Thymus (tissue), 11 donors: ENCODE results near the gene KLHL6. TPM values are rescaled to one million over a fixed set of nuclear protein-coding genes. Genes with fewer than 3 reads are reported as not detected.
"Not testable (repeated sequence)": the region's sequence is repeated elsewhere in the genome, so short reads cannot be mapped to it uniquely, and the experiment has no call there.

Source experiments
- DNase-seq, 9 donors: peaks; one replicate each; pipeline ENCODE4 v3.0.0-alpha.2; 2013; ENCODE audit warnings: low spot score in 9 of 9, low read depth in 6 of 9, missing footprints in 1 of 9
- H3K27ac ChIP-seq, 2 donors: one replicate each; pipeline ENCODE4 v1.5.1; 2013; ENCODE audit warnings: control low read depth in 1 of 2, low read depth in 1 of 2, low read length in 1 of 2, mild to moderate bottlenecking in 1 of 2, moderate library complexity in 1 of 2
- H3K27me3 ChIP-seq, 2 donors: one replicate each; pipeline ENCODE4 v1.5.1; 2013; ENCODE audit warnings: low read length in 1 of 2; ENCODE audit not compliant: control insufficient read depth in 2 of 2, insufficient read depth in 1 of 2
- H3K36me3 ChIP-seq, 2 donors: one replicate each; pipeline ENCODE4 v1.5.1; 2013; ENCODE audit warnings: low read length in 1 of 2, mild to moderate bottlenecking in 1 of 2, moderate library complexity in 1 of 2; ENCODE audit not compliant: control insufficient read depth in 2 of 2, insufficient read depth in 2 of 2
- H3K4me1 ChIP-seq, 2 donors: one replicate each; pipeline ENCODE4 v1.5.1; 2013; ENCODE audit warnings: low read length in 2 of 2; ENCODE audit not compliant: control insufficient read depth in 2 of 2, insufficient read depth in 2 of 2
- H3K4me3 ChIP-seq, 2 donors: one replicate each; pipeline ENCODE4 v1.5.1; 2013; ENCODE audit warnings: low read length in 2 of 2, control low read depth in 1 of 2, mild to moderate bottlenecking in 1 of 2
- H3K9me3 ChIP-seq, 2 donors: one replicate each; pipeline ENCODE4 v1.5.1; 2013; ENCODE audit warnings: low read length in 1 of 2, mild to moderate bottlenecking in 1 of 2; ENCODE audit not compliant: control insufficient read depth in 2 of 2, insufficient read depth in 1 of 2
- WGBS: extraction: QIAGEN DNeasy Blood & Tissue Kit; methylation state at CpG from one replicate; pipeline ENCODE4 v1.1.7; 2013; 5-methylcytosine and 5-hydroxymethylcytosine counted together
- polyA plus RNA-seq: library from polyadenylated mRNA; stranded (reverse); fragments of 200-250 nt; gene quantifications from one replicate; pipeline ENCODE4 v1.2.3, GENCODE V29; 2013
- total RNA-seq: library from RNA; stranded (reverse); fragments of 120-200 nt; gene quantifications from one replicate; pipeline ENCODE4 v1.2.4, GENCODE V29; 2013
- donor health status: healthy.

Gene KLHL6
- total and polyA plus RNA-seq, 2 donors: 16.3 to 20.9 TPM

DNA sequence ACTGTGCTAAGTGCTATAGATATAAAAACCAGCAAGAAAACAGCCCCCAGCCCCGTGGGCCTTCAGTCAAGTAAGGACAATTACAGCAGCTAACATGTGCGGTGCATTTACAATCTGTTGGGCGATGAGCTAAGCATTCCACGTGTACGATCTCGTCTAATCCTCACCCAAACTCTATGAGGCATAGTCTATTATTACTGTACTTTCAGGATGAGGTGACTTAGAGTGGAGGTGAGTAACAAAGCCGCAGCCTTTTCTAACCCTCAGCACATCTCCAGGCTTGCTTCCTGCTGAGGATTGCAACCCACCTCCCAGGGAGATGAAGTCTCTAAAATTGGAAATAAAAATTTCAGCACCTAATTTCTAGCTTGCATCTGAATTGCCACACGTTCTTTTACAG lies 73.9 kb downstream of the KLHL6 start:
- WGBS: 88% methylated on average over 8 of the region's 8 CpGs

DNA sequence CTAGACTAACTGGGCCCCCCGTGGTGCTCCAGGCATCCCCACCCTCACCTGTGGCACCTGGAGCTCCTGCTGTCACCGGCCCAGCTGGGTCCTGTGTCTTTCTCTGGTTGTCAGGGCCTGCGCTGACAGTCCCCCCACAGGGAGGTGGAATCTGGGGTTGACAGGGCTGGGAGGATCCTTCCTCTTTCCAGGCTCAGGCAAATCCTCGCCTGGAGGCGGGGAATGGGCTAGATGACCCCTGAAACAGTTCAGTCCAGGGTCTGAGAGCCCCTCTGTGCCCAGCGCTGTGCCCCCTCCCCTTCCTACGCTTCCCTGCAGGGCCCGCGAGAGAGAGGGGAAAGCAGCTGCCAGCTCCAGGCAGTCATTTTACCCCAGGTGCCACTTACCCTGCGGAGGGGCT lies 77.0 kb downstream of the KLHL6 start:
- DNase-seq: no peak
- Histone ChIP-seq H3K4me3 (no peak overlapping the region), H3K36me3 (no peaks in the 10 kb centered on the region), H3K27me3 (no peaks in the 10 kb centered on the region), H3K4me1 (no peaks in the 10 kb centered on the region), H3K9me3 (no peaks in the 10 kb centered on the region), H3K27ac (no peak overlapping the region)
- WGBS: 94% methylated on average over 10 of the region's 10 CpGs

More for the DNA sequence above, 73.9 kb downstream of the KLHL6 start:
- no peak overlapping the region for H3K27ac ChIP-seq
- no peaks in the 10 kb centered on the region for H3K36me3 ChIP-seq
- no peak for DNase-seq
- H3K4me3 ChIP-seq: no peak overlapping the region
- no peaks in the 10 kb centered on the region for H3K27me3 ChIP-seq
- no peaks in the 10 kb centered on the region for H3K4me1 ChIP-seq
- H3K9me3 ChIP-seq: no peaks in the 10 kb centered on the region

GRCh38 chr3:183477801-183478456 lies 77.6 kb downstream of the KLHL6 start:
- H3K27ac ChIP-seq: no peak overlapping the region
- no peaks in the 10 kb centered on the region for H3K27me3 ChIP-seq
- H3K9me3 ChIP-seq: no peaks in the 10 kb centered on the region
- no peak for DNase-seq
- no peaks in the 10 kb centered on the region for H3K36me3 ChIP-seq
- no peaks in the 10 kb centered on the region for H3K4me1 ChIP-seq
- no peak overlapping the region for H3K4me3 ChIP-seq
- WGBS: 93% methylated on average over 8 of the region's 8 CpGs

DNA sequence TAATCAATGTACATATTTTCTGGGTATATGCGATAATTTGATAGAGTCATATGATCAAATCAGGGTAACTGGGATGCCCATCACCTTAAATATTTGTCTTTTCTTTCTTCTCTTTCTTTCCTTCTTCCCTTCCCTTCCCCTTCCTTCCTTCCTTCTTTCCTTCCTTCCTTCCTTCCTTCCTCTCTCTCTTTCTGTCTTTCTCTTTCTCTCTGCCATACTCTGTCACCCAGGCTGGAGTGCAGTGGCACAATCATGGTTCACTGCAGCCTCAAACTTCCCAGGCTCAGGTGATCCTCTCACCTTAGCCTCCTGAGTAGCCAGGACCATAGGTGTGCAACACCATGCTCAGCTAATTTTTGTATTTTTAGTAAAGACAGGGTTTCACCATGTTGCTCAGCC lies 79.7 kb downstream of the KLHL6 start:
- not testable (repeated sequence) for DNase-seq, H3K27me3 ChIP-seq
- 96% methylated on average over 1 of the region's 1 CpG for WGBS

DNA sequence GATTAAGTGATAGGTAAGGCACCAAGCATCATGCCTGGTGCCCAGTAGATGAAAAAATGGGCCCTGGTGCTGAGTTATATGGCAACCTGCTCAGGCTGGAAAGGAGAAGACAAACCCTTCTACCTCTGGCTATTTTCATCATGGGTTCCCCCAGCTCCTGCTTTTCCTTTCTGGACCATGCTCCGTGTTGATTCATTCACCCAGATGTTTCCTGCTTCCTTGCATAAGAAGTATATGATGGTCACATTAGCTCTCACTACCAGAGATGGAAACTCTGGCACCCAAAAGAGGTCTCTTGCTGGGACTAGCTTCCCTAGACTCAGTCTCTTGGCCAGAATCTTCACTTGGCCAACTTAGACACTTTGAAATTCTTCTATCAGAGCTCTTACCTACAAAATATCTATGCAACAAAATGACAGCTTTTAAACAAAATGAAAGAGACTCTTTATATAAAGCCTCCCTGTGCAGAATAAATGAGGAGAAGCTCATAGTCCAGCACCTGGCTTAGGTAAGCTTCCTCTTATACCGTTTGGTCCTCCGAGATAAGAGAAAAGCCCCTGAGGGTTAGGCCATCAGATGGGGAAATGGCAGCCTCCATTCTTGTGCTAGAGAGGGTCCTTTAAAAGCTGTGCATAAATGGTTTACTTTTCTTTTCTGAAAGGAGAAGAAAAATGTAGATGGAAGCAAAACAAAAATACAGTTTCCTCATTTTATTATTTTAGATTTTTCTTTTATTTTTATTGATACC lies 80.3 kb downstream of the KLHL6 start:
- Histone ChIP-seq H3K4me1 (no peaks in the 10 kb centered on the region), H3K4me3 (no peak overlapping the region), H3K9me3 (no peaks in the 10 kb centered on the region), H3K27me3 (no peaks in the 10 kb centered on the region), H3K27ac (no peak overlapping the region), H3K36me3 (no peaks in the 10 kb centered on the region)
- 41% methylated on average over 3 of the region's 3 CpGs for WGBS
- DNase-seq: no peak

More for the DNA sequence above, 79.7 kb downstream of the KLHL6 start:
- H3K27ac ChIP-seq, H3K4me1 ChIP-seq, H3K36me3 ChIP-seq, H3K9me3 ChIP-seq, H3K4me3 ChIP-seq: not testable (repeated sequence)

GRCh38 chr3:183473969-183474368 lies 81.5 kb downstream of the KLHL6 start:
- Histone ChIP-seq H3K27me3 (no peaks in the 10 kb centered on the region), H3K9me3 (no peaks in the 10 kb centered on the region), H3K4me1 (peaks cover 0 to 2% of the 10 kb centered on the region in 2 donors), H3K36me3 (no peaks in the 10 kb centered on the region), H3K27ac (no peak overlapping the region), H3K4me3 (no peak overlapping the region)
- 98% methylated on average over 2 of the region's 2 CpGs for WGBS
- no peak for DNase-seq

DNA sequence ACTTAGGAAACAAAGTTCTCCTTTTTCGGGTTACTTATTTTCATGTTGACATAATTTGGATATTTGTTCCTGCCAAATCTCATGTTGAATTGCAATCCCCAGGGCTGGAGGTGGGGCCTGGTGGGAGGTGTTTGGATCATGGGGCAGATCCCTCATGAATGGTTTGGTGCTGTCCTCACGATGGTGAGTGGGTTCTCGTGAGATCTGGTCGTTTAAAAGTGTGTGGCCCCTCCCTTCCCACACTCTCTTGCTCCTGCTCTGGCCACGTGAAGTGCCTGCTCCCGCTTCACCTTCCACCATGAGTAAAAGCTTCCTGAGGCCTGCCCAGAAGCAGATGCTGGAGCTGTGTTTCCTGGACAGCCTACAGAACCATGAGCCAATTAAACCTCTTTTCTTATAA lies 83.4 kb downstream of the KLHL6 start:
- H3K36me3 ChIP-seq: no peaks in the 10 kb centered on the region
- H3K9me3 ChIP-seq: no peaks in the 10 kb centered on the region
- peaks cover 0 to 2% of the 10 kb centered on the region in 2 donors for H3K4me1 ChIP-seq
- no peak overlapping the region for H3K4me3 ChIP-seq
- H3K27ac ChIP-seq: no peak overlapping the region
- DNase-seq: no peak
- no peaks in the 10 kb centered on the region for H3K27me3 ChIP-seq
- 83% methylated on average over 6 of the region's 6 CpGs for WGBS

DNA sequence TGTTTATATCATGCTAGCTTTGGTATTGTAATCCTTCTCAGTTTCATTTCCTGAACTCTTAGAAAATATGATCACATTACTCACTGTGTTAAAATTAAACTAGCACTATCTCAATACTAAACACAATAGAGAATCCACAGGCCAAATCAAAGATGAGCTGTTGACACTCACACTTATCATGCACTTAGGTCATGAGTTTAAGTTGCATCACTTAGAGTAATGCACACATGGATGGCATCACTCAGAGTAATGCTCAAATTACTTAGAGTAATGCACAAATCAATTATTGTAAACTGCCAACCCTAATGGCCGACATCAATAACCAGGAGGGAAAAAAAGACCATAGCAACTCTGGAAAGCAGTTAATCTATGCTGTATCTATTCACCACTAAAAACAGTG lies 87.1 kb downstream of the KLHL6 start:
- peaks cover 0 to 2% of the 10 kb centered on the region in 2 donors for H3K4me1 ChIP-seq
- no peak for DNase-seq
- no peak overlapping the region for H3K4me3 ChIP-seq
- H3K27ac ChIP-seq: no peak overlapping the region
- H3K27me3 ChIP-seq: no peaks in the 10 kb centered on the region
- H3K9me3 ChIP-seq: no peaks in the 10 kb centered on the region
- H3K36me3 ChIP-seq: no peaks in the 10 kb centered on the region
- WGBS: 100% methylated on average over 1 of the region's 1 CpG

DNA sequence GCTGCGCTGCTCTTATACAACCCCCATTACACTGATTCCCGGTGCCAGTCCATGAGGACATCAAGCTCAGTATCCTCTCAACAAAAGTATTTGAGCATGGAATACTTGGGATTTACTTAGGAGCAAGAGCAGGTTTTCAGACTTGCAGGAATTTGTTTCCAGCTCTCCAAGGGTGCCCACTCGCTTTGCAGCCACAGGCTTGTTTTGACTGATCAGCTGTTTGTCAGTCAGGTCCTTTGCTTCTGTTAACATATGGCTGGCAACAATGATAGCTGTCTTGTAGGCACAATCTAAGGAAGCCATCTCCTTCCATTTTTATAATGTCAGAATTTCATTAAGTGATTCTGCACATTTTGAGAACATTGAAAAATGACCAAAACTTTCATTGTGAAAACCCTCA lies 88.9 kb downstream of the KLHL6 start:
- Histone ChIP-seq H3K27me3 (no peaks in the 10 kb centered on the region), H3K4me3 (no peak overlapping the region), H3K9me3 (no peaks in the 10 kb centered on the region), H3K36me3 (no peaks in the 10 kb centered on the region), H3K4me1 (peaks cover 0 to 2% of the 10 kb centered on the region in 2 donors), H3K27ac (no peak overlapping the region)
- DNase-seq: no peak
- 95% methylated on average over 3 of the region's 3 CpGs for WGBS
